UCSD-AML1 (cell line): ENCODE results near the gene CCDC85C.
A peak's percentile ranks its signal among the peaks of the same experiment; 100 is the strongest.

ENCODE experiments used
- DNase-seq: peaks from one replicate; lab custom pipeline; 2025; ENCODE audit not compliant: unreplicated experiment; lab: John Stamatoyannopoulos, UW

Gene CCDC85C

GRCh38 chr14:99560403-99560802 lies 43.6 kb downstream of the CCDC85C start:
- no peak for DNase-seq

- no peak for DNase-seq
Observed at GRCh38 chr14:99559286-99559990, 44.6 kb downstream of the CCDC85C start.

DNA sequence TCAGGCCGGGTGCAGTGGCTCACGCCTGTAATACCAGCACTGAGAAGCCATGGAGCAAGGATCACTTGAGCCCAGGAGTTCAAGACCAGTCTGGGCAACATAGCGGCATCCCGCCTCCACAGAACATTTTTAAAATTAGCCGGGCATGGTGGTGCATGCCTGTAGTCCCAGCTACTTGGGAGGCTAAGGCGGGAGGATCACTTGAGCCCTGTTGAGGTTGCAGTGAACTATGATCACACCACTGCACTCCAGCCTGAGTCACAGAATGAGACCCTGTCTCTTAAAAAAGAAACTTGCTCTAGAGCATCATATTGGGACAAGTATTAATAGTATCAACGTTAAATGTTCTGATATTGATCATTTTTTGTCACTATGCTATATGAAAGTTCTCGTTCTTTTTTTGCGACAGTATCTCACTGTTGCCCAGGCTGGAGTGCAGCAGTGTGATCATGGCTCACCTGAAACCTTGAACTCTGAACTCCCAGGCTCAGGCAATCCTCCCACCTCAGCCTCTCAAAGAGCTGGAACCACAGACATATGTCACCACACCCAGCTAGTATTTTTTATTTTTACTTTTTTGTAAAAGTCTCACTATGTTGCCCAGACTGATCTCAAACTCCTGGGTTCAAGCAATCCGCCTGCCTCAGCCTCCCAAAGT lies 47.7 kb downstream of the CCDC85C start:
- DNase-seq: no peak

- no peak for DNase-seq
Observed at GRCh38 chr14:99554757-99555531, 49.1 kb downstream of the CCDC85C start.

GRCh38 chr14:99554184-99554583 lies 49.8 kb downstream of the CCDC85C start:
- DNase-seq: no peak

- DNase-seq: no peak
Observed at GRCh38 chr14:99552572-99553216, 51.3 kb downstream of the CCDC85C start.

DNA sequence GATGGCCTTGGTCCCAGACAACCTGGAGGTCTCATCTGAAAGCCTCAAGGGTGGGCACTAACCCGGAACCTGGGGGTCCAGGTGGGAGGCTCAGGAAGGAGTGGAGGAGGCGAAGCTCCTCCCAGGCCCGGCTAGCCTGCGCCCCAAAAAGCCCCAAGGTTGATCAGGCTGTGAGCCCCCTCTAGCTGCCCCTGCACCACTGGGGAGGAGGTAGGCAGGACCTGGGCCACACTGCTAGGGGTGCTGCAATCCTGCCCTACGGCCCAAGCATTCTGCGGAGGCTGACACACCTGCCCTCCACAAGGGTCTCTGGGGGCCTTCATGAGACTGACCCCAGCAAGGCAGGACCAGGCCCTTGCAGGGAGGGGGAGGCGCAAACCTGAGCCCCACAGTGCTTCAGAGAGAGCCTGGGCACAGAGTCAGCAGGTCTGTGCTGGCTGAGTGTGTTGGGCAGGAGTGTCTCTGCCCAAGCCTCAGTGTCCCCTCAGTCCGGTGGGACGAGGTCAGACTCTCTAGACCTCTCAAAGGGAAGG lies 51.9 kb downstream of the CCDC85C start:
- DNase-seq: no peak

DNA sequence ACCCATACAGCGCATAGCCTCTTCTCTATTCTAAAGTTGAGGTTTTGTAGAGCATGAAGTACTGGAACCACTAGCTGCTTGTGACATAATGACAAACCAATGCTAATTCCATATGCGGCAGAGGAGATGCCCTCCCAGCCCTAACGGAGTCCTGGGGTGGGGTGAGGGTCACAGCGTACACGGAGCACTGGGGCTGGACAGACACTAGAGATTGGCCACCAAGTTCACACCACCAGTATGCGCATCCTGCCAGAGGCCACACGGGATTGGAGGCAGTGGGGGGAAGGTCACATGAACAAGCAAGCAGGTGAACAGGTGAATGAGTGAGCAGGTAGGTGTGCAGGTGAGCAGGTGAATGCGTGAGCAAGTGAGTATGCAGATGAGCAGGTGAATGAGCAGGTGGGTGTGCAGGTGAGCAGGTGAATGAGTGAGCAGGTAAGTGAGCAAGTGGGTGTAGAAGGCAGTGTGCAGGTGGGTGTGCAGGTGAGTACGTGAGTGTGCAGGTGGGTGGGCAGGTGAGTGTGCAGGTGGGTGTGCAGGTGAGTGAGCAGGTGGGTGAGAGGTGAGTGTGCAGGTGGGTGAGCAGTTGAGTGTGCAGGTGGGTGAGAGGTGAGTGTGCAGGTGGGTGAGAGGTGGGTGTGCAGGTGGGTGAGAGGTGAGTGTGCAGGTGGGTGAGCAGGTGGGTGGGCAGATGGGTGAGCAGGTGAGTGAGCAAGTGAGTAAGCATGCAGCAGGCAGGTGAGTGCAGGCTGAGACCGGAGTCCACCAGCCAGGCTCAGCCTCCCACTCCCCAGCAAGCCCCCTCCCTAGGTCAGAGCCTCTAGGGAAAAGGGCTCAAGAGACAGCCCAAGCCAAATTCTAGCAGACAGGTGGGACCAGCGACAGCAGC lies 52.7 kb downstream of the CCDC85C start:
- DNase-seq: no peak

DNA sequence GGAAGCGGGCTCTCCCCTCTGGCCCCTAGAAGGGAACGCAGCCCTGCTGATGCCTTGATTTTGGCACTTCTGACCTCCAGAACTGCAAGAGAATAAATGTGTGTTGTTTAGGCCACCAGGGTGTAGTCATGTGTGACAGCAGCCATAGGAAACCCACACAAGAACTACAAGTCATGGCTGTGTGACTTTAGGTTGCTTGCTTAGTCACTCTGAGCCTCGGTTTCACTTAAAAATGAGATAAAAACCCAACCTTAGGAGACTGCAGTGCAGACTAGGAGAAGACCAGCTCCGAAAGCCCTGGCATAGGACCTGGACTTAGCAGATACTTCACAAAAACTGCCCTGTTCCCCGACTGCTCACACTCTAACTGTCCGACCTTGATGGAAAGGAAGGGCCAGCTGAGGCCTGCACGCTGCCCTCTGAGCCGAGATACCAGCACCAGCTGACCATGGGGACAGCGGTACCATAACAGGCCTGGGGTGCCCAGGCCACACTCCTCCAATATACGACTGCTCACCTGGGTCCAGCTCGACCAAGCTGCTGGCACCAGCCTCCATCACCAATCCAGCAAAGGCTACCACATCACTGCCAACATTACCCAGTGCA lies 53.5 kb downstream of the CCDC85C start:
- DNase-seq: no peak

DNA sequence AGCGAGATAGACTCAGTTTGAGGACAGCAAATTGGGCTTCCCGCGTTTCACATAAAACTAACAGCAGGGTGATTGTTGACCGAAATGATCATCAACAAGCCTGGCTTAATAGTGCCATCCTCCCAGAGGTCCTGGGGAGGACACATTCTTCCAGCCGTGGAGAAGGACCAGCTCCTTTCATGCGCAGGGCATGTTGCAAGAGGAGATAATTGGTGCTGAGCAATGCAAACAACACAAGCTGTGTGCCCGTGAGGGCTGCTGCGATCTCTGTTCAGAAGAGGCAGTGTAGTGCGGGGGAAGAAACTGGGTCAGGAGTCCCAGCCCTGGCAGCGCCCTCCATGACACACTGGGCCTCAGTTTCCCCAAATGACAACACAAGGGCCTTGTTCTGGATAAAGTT lies 54.3 kb downstream of the CCDC85C start:
- no peak for DNase-seq

DNA sequence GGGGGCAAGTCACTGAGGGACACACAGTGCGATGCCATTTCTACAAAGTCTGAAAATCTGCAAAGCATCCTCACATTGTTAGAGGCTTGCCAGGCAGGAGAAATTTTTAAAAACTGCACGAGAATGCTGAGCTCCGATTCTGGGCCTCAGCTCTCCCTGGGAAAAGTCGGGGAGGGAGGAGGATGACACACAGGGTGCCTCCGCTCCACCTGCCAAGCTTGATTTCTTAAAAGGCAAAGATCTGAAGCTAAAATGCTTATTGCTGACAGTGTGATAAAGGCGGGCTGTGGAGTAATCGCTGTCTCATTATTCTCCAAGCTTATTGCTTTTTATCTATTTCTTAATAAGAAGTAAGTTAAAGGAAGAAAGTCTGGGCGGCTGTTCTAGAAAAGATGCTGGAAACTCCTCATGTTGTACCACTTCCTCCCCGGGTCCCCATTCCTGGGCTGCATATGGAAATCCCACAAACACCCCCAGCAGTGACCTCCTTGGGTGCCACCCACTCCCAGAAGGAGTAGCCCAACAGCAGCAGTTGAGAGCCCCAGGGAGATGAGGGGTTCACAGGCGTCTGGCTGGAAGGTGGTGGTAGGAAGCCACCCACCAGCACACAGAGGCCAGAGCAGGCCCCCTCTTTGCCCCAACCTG lies 55.0 kb downstream of the CCDC85C start:
- no peak for DNase-seq

- no peak for DNase-seq
Observed at GRCh38 chr14:99548255-99548654, 55.8 kb downstream of the CCDC85C start.

DNA sequence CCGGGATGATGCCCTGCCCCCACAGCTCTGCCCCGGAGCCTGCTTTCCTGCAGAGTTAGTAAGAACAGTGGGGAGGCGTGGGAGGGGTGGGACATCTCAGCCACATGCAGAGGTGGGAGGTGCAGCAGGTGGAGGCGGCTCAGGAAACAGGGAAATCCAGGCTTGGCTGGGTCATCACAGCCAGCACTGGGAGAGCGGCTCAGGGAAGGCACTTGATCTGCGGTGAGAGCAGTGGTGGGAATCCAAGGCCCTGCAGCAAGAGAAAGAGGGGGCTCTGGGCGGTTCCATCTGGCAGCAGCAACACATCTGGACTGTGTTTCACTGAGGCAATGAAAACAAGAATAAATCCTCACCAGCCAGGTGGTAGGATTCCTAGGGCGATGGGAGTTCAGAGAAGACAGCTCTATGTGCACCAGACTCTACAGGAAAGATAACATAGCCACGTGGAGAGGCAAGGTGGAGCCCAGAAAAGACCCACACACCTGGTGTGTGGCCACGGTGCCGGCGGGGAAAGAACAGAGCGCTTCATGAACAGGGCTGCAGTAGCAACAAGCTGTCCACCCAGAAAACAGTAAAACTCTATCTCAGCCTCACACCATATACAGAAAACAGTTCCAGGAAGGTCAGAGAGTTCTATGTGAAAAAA lies 57.6 kb downstream of the CCDC85C start:
- DNase-seq: no peak

DNA sequence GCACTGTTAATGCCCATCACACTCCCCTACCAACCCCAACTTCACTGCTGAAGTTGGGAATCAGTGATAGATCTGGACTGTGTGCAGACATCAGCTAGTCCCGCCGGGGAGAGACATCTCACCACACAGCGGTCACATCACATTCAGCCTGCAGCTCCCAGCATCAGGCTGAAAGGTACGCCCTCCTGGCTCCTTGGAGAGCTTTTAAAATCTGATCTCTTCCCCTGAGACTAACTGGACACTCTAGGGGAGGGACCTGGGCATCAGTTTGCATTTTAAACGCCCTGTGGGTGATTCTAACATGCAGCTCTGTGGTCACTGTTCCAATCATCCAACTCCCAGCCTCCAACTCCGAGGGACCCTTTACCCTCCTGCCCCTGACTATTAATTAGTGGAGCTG lies 58.4 kb downstream of the CCDC85C start:
- DNase-seq: no peak

GRCh38 chr14:99544991-99545390 lies 59.0 kb downstream of the CCDC85C start:
- peak; percentile 31 for DNase-seq

DNA sequence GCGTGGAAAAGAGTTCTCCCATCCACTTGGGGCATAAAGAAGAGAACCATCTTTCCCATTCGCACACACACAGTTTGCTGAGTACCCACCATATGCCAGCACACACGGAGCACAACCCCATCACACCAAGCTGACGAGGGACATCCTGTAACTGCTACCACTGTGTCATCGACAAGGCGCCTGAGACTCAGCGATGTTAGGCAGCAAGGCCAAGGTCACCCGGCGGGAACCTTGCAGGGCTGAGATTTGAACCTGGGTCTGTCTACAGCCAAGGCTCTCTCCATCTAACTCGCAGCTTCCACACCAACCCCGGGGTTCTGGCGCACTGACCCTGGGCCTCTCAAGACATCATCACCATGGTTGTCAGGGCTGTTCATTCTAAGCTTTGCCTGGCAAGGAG lies 60.0 kb downstream of the CCDC85C start:
- DNase-seq: no peak

DNA sequence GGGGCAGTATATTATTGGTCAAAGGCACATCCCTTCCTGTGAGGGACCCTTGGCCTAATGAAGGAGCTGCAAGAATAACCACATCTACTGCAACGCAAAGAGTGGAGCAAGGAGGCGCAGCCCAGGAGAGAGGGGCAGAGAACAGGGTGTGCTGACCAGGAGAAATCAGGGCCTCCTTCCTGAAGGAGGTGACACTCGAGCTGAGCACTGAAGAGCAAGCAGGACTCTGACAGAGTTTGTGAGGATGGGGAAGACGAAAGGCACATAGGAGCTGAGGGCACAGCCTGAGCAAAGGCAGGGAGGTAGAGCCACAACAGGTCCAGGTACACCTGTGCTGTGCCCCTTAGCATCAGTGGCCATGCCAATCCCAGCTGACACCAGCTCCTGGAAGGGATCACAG lies 60.6 kb downstream of the CCDC85C start:
- DNase-seq: no peak

GRCh38 chr14:99542566-99542965 lies 61.4 kb downstream of the CCDC85C start:
- DNase-seq: no peak
